GM18502 (cell line): Measurements from ENCODE around the gene MYADM.
"Not testable (repeated sequence)": the region's sequence is repeated elsewhere in the genome, so short reads cannot be mapped to it uniquely, and the experiment has no call there.

Experiments
- ATAC-seq: cut with Tn5 transposase; IDR thresholded peaks from one replicate; pipeline ENCODE4 v1.9.1; 2021; ENCODE audit warnings: mild to moderate bottlenecking; ENCODE audit not compliant: unreplicated experiment, poor library complexity

Gene MYADM

GRCh38 chr19:53867225-53868090 lies at the start of gene MYADM:
TSS of gene MYADM (plus strand) at chr19:53867883. CDS start at chr19:53873530, 5,647 bp downstream.
- ATAC-seq: peak; percentile 67

- ATAC-seq: no peak
Measured at GRCh38 chr19:53818756-53819155, 48.9 kb upstream of the MYADM start.

GRCh38 chr19:53819861-53820260 lies 47.8 kb upstream of the MYADM start:
- ATAC-seq: no peak

GRCh38 chr19:53823380-53824120 lies 44.1 kb upstream of the MYADM start:
- no peak for ATAC-seq

- no peak for ATAC-seq
Measured at GRCh38 chr19:53824134-53824611, 43.5 kb upstream of the MYADM start, which contains the start of gene NLRP12. TSS of gene NLRP12 (minus strand) at chr19:53824314. CDS start at chr19:53824174, 140 bp downstream.

- ATAC-seq: no peak
Measured at GRCh38 chr19:53826876-53827275, 40.8 kb upstream of the MYADM start.

GRCh38 chr19:53828531-53828930 lies 39.2 kb upstream of the MYADM start:
- ATAC-seq: no peak

- ATAC-seq: not testable (repeated sequence)
Measured at GRCh38 chr19:53832861-53833260, 34.8 kb upstream of the MYADM start.

- ATAC-seq: not testable (repeated sequence)
Measured at GRCh38 chr19:53838446-53838845, 29.2 kb upstream of the MYADM start.

GRCh38 chr19:53840241-53840640 lies 27.4 kb upstream of the MYADM start:
- ATAC-seq: not testable (repeated sequence)

GRCh38 chr19:53840914-53841313 lies 26.8 kb upstream of the MYADM start:
- ATAC-seq: not testable (repeated sequence)

GRCh38 chr19:53844849-53845246 lies 22.8 kb upstream of the MYADM start:
- ATAC-seq: no peak

- ATAC-seq: no peak
Measured at GRCh38 chr19:53847555-53847954, 20.1 kb upstream of the MYADM start.

- ATAC-seq: no peak
Measured at GRCh38 chr19:53849237-53849676, 18.4 kb upstream of the MYADM start.

- no peak for ATAC-seq
Measured at GRCh38 chr19:53853707-53854106, 14.0 kb upstream of the MYADM start.

GRCh38 chr19:53864308-53864836 lies 3.3 kb upstream of the MYADM start:
- no peak for ATAC-seq

- no peak for ATAC-seq
Measured at GRCh38 chr19:53865523-53865917, 2.2 kb upstream of the MYADM start.

- peak; percentile 28 for ATAC-seq
Measured at GRCh38 chr19:53865918-53866864, 1.5 kb upstream of the MYADM start.

- ATAC-seq: no peak
Measured at GRCh38 chr19:53866865-53867224, 838 bp upstream of the MYADM start.
